IPS-18a (cell line): ENCODE data around the gene PRDM16.

ENCODE experiments used
- H3K27ac ChIP-seq: one replicate; pipeline ENCODE4 v1.5.1; 2013; ENCODE audit warnings: low read length
- H3K27me3 ChIP-seq: one replicate; pipeline ENCODE4 v1.6.1; 2013; ENCODE audit warnings: mild to moderate bottlenecking, low read length; ENCODE audit not compliant: control insufficient read depth, insufficient read depth
- H3K36me3 ChIP-seq: one replicate; pipeline ENCODE4 v1.6.1; 2013; ENCODE audit warnings: low read depth, low read length; ENCODE audit not compliant: control insufficient read depth
- H3K4me1 ChIP-seq: one replicate; pipeline ENCODE4 v1.6.1; 2013; ENCODE audit warnings: low read depth, low read length; ENCODE audit not compliant: control insufficient read depth
- H3K4me3 ChIP-seq: one replicate; pipeline ENCODE4 v1.5.1; 2013; ENCODE audit warnings: low read length
- H3K9ac ChIP-seq: one replicate; pipeline ENCODE4 v1.6.1; 2013; ENCODE audit warnings: mild to moderate bottlenecking, low read length, moderate library complexity
- H3K9me3 ChIP-seq: one replicate; pipeline ENCODE4 v1.6.1; 2013; ENCODE audit warnings: low read depth, low read length; ENCODE audit not compliant: control insufficient read depth

PRDM16 gene

GRCh38 chr1:3135744-3136455 lies 66.9 kb downstream of the PRDM16 start:
- Histone ChIP-seq H3K27me3 (no peaks in the 10 kb centered on the region), H3K4me3 (no peak overlapping the region), H3K36me3 (no peaks in the 10 kb centered on the region), H3K9ac (no peak overlapping the region), H3K4me1 (no peaks in the 10 kb centered on the region), H3K27ac (no peak overlapping the region), H3K9me3 (no peaks in the 10 kb centered on the region)

GRCh38 chr1:3136532-3136931 lies 67.5 kb downstream of the PRDM16 start:
- no peak overlapping the region for H3K27ac ChIP-seq
- no peak overlapping the region for H3K4me3 ChIP-seq
- H3K27me3 ChIP-seq, result no peaks in the 10 kb centered on the region
- H3K9ac ChIP-seq, result no peak overlapping the region
- H3K36me3 ChIP-seq, result no peaks in the 10 kb centered on the region
- H3K4me1 ChIP-seq, result no peaks in the 10 kb centered on the region
- no peaks in the 10 kb centered on the region for H3K9me3 ChIP-seq

DNA sequence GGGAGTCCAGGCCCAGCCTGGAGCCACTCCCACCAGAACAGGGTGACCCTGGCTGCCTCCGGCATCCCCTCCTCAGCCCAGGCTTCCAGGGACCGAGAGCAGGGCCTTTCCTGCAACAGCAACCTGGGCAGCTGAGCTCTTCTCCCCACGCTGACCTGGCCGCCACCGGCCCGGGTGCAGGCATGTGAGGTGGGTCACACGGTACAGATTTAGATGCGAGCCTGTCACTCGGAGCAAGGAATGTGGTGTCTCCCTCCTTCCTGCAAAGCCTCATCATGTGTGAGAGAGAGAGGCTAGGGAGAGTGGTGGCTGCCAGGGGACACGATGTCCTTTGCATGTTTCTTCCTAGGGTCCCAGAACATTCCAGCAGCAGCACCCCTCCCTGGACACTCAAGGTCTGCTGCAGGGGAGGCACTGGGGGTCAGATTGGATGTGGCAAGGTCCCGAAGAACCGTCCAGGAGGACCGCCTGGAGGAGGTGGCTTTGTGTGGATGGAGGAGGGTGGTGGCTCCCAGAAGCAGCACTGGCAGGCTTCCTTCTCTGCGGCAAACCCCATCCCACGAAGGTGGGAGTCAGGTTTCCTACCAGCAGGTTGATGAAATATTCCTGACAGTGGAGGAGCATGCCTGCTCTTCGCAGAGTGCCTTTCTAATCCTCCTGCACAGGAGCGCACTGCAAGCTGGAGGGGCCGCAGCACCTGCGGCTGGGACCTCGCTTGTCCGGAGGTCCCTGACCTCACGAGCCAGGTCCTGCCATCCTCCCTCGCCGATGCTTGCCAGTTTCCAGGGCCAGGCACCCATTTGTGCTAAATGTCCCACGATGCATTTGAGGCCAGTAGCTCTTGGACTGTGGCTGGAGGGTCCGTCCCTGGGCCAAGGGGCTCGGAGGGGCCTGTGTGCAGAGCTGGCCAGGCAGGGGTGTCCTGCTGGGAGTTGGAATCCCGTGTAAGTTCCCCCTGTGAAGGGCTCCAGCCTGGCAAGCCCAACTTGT lies 68.4 kb downstream of the PRDM16 start:
- no peaks in the 10 kb centered on the region for H3K27me3 ChIP-seq
- H3K36me3 ChIP-seq, result no peaks in the 10 kb centered on the region
- H3K9me3 ChIP-seq, result no peaks in the 10 kb centered on the region
- H3K9ac ChIP-seq, result no peak overlapping the region
- H3K4me1 ChIP-seq, result no peaks in the 10 kb centered on the region
- no peak overlapping the region for H3K27ac ChIP-seq
- no peak overlapping the region for H3K4me3 ChIP-seq

GRCh38 chr1:3138623-3139151 lies 69.7 kb downstream of the PRDM16 start:
- Histone ChIP-seq H3K9me3 (no peaks in the 10 kb centered on the region), H3K4me1 (no peaks in the 10 kb centered on the region), H3K9ac (no peak overlapping the region), H3K27me3 (no peaks in the 10 kb centered on the region), H3K27ac (no peak overlapping the region), H3K36me3 (no peaks in the 10 kb centered on the region), H3K4me3 (no peak overlapping the region)

GRCh38 chr1:3139451-3139852 lies 70.4 kb downstream of the PRDM16 start:
- H3K27me3 ChIP-seq, result no peaks in the 10 kb centered on the region
- no peaks in the 10 kb centered on the region for H3K4me1 ChIP-seq
- H3K4me3 ChIP-seq, result no peak overlapping the region
- H3K27ac ChIP-seq, result no peak overlapping the region
- no peak overlapping the region for H3K9ac ChIP-seq
- H3K36me3 ChIP-seq, result no peaks in the 10 kb centered on the region
- no peaks in the 10 kb centered on the region for H3K9me3 ChIP-seq

- no peaks in the 10 kb centered on the region for H3K27me3 ChIP-seq
Observed at GRCh38 chr1:3139871-3140361, 70.9 kb downstream of the PRDM16 start.

GRCh38 chr1:3140437-3140836 lies 71.4 kb downstream of the PRDM16 start:
- no peaks in the 10 kb centered on the region for H3K4me1 ChIP-seq
- H3K27me3 ChIP-seq, result no peaks in the 10 kb centered on the region
- H3K9ac ChIP-seq, result no peak overlapping the region
- no peaks in the 10 kb centered on the region for H3K36me3 ChIP-seq
- H3K27ac ChIP-seq, result no peak overlapping the region
- H3K4me3 ChIP-seq, result no peak overlapping the region
- no peaks in the 10 kb centered on the region for H3K9me3 ChIP-seq

More at GRCh38 chr1:3139871-3140361, 70.9 kb downstream of the PRDM16 start:
- no peaks in the 10 kb centered on the region for H3K9me3 ChIP-seq
- no peak overlapping the region for H3K4me3 ChIP-seq
- no peak overlapping the region for H3K9ac ChIP-seq
- no peaks in the 10 kb centered on the region for H3K4me1 ChIP-seq
- H3K27ac ChIP-seq, result no peak overlapping the region
- no peaks in the 10 kb centered on the region for H3K36me3 ChIP-seq

- Histone ChIP-seq H3K4me1 (no peaks in the 10 kb centered on the region), H3K9me3 (no peaks in the 10 kb centered on the region), H3K27ac (no peak overlapping the region), H3K4me3 (no peak overlapping the region), H3K9ac (no peak overlapping the region), H3K36me3 (no peaks in the 10 kb centered on the region), H3K27me3 (no peaks in the 10 kb centered on the region)
Observed at GRCh38 chr1:3141129-3141528, 72.1 kb downstream of the PRDM16 start.

DNA sequence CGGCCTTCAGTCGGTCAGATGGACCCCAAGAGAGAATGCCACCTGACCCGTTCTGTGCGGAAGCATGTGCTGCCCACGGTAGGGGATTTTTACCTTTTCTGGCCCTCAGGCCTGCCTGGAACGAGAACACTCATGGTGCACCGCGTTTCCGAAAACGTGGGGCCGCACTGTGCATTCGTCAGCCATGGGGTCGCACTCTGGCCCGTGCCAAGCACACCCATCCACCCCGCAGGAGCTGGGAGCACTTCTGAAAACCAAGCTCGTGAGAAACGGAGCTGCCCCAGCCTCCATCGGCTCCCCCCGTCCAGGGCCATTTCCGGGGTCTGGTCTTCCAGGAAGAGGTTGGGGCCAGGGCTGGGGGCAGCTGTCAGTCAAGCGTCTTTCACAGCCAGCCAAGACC lies 72.8 kb downstream of the PRDM16 start:
- H3K4me3 ChIP-seq, result no peak overlapping the region
- no peak overlapping the region for H3K27ac ChIP-seq
- H3K36me3 ChIP-seq, result no peaks in the 10 kb centered on the region
- H3K9ac ChIP-seq, result no peak overlapping the region
- H3K27me3 ChIP-seq, result no peaks in the 10 kb centered on the region
- H3K4me1 ChIP-seq, result no peaks in the 10 kb centered on the region
- no peaks in the 10 kb centered on the region for H3K9me3 ChIP-seq

DNA sequence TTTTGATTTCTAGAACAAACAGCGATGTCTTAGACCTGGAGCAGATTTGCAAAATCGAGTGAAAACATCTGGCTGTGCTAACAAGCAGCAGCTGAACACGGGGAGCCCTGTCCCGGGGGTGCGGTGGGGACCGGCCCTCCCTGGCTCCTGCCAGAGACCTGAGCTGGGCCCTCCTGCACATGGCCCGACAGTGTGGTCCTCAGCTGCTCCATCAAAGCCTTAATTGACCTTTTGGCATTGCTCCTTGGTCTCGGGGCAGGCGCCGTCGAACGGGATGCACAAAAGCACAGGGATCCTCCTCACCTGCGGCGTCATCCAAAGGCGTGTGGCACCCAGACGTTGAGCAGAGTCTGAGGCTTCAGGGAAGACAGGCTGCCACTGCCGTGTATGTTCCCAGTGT lies 73.2 kb downstream of the PRDM16 start:
- H3K27me3 ChIP-seq, result no peaks in the 10 kb centered on the region
- H3K9ac ChIP-seq, result no peak overlapping the region
- no peaks in the 10 kb centered on the region for H3K4me1 ChIP-seq
- H3K27ac ChIP-seq, result no peak overlapping the region
- no peaks in the 10 kb centered on the region for H3K9me3 ChIP-seq
- H3K36me3 ChIP-seq, result no peaks in the 10 kb centered on the region
- H3K4me3 ChIP-seq, result no peak overlapping the region

- Histone ChIP-seq H3K36me3 (no peaks in the 10 kb centered on the region), H3K4me3 (no peak overlapping the region), H3K4me1 (no peaks in the 10 kb centered on the region), H3K27me3 (no peaks in the 10 kb centered on the region), H3K9ac (no peak overlapping the region), H3K27ac (no peak overlapping the region), H3K9me3 (no peaks in the 10 kb centered on the region)
Observed at GRCh38 chr1:3142751-3143150, 73.7 kb downstream of the PRDM16 start.
